DND-41 (cell line): Measurements from ENCODE around the gene COL19A1.

ENCODE experiments used
- EZH2 ChIP-seq: IDR thresholded peaks from 3 replicates; pipeline ENCODE4 v1.6.1; 2012; ENCODE audit warnings: borderline replicate concordance, low read depth, mild to moderate bottlenecking, moderate library complexity, low read length, inconsistent platforms; ENCODE audit not compliant: severe bottlenecking
- TF ChIP-seq, protein P1 (sequence below): IDR thresholded peaks from 2 replicates; pipeline ENCODE4 v1.5.1; 2012; ENCODE audit warnings: borderline replicate concordance, low read length, moderate library complexity, mild to moderate bottlenecking; ENCODE audit not compliant: poor library complexity, severe bottlenecking; ENCODE audit errors: extremely low read depth

DNA sequence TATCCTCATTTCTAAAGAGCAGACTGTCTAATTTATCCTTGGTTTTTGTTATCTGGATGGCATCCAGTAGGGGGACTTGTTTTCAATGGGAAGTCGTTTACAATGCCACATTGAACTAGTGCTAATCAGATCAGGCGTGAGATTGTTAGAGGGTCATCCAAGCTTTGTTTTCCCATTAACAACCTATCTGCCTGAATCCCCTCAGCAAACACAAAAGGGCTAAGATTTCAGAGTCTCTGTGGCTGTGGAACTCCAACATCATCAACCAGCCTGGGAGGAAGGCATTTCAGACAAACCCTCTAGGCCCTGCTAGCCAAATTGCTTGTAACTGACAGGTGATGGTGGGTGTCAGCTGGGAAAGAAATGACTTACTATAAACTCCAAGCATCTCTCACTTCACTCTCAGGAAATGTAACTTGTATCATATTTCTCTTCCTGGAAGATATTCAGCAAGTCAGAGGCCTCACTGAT, 47.7 kb downstream of the COL19A1 start:
- TF ChIP-seq, protein P1, sequence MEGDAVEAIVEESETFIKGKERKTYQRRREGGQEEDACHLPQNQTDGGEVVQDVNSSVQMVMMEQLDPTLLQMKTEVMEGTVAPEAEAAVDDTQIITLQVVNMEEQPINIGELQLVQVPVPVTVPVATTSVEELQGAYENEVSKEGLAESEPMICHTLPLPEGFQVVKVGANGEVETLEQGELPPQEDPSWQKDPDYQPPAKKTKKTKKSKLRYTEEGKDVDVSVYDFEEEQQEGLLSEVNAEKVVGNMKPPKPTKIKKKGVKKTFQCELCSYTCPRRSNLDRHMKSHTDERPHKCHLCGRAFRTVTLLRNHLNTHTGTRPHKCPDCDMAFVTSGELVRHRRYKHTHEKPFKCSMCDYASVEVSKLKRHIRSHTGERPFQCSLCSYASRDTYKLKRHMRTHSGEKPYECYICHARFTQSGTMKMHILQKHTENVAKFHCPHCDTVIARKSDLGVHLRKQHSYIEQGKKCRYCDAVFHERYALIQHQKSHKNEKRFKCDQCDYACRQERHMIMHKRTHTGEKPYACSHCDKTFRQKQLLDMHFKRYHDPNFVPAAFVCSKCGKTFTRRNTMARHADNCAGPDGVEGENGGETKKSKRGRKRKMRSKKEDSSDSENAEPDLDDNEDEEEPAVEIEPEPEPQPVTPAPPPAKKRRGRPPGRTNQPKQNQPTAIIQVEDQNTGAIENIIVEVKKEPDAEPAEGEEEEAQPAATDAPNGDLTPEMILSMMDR = no peak
- TF ChIP-seq EZH2 = no peak
